Loucy (cell line): Measurements from ENCODE around the gene HECTD3.
A peak's percentile ranks its signal among the peaks of the same experiment; 100 is the strongest.

Experiments
- H2AFZ ChIP-seq: fragments of 200-600 bp; sonication (generic); 2 replicates; pipeline ENCODE4 v1.6.0; 2016; ENCODE audit warnings: antibody characterized with exemption, mild to moderate bottlenecking, low read length, moderate library complexity
- H3F3A ChIP-seq: fragments of 200-600 bp; 2 replicates; pipeline ENCODE4 v1.6.0; 2016; ENCODE audit warnings: antibody characterized with exemption, low read depth, mild to moderate bottlenecking
- H3K27me3 ChIP-seq: fragments of 200-600 bp; sonication (generic); 2 replicates; pipeline ENCODE4 v1.6.1; 2014; ENCODE audit warnings: low read length, mild to moderate bottlenecking; ENCODE audit not compliant: insufficient read depth, poor library complexity, severe bottlenecking
- H3K36me3 ChIP-seq: fragments of 200-600 bp; sonication (generic); 2 replicates; pipeline ENCODE4 v1.6.1; 2016; ENCODE audit warnings: low read length; ENCODE audit not compliant: insufficient read depth
- H3K4me1 ChIP-seq: fragments of 200-600 bp; sonication (generic); 2 replicates; pipeline ENCODE4 v1.5.1; 2014; ENCODE audit warnings: low read length, mild to moderate bottlenecking; ENCODE audit not compliant: insufficient read depth, poor library complexity, severe bottlenecking
- H3K4me2 ChIP-seq: fragments of 200-600 bp; sonication (generic); 2 replicates; pipeline ENCODE4 v1.6.0; 2014; ENCODE audit warnings: antibody characterized with exemption, low read length, low read depth, mild to moderate bottlenecking; ENCODE audit not compliant: poor library complexity, severe bottlenecking
- H3K4me3 ChIP-seq: fragments of 200-600 bp; sonication (generic); 2 replicates; pipeline ENCODE4 v1.5.1; 2014; ENCODE audit warnings: low read length, mild to moderate bottlenecking, mixed read lengths; ENCODE audit not compliant: poor library complexity, severe bottlenecking
- H3K79me2 ChIP-seq: fragments of 200-600 bp; sonication (generic); 2 replicates; pipeline ENCODE4 v1.6.1; 2014; ENCODE audit warnings: low read length; ENCODE audit not compliant: insufficient read depth
- H3K9ac ChIP-seq: fragments of 200-600 bp; sonication (generic); 2 replicates; pipeline ENCODE4 v1.6.0; 2014; ENCODE audit warnings: mild to moderate bottlenecking, low read depth, low read length, moderate library complexity; ENCODE audit not compliant: poor library complexity, severe bottlenecking
- H3K9me2 ChIP-seq: fragments of 200-600 bp; sonication (generic); replicated peaks from 2 replicates; pipeline ENCODE4 v1.6.1; 2016; ENCODE audit warnings: low read depth, low read length, mixed read lengths
- H3K9me3 ChIP-seq: fragments of 200-600 bp; sonication (generic); 2 replicates; pipeline ENCODE4 v1.6.1; 2014; ENCODE audit warnings: mild to moderate bottlenecking, antibody characterized with exemption, low read length, low read depth; ENCODE audit not compliant: insufficient read depth
- H4K20me1 ChIP-seq: fragments of 200-600 bp; sonication (generic); 2 replicates; pipeline ENCODE4 v1.6.0; 2014; ENCODE audit warnings: antibody characterized with exemption, low read length, mild to moderate bottlenecking; ENCODE audit not compliant: insufficient read depth, poor library complexity, severe bottlenecking
- EZH2phosphoT487 ChIP-seq: fragments of 200-600 bp; IDR thresholded peaks from 2 replicates; pipeline ENCODE4 v1.6.1; 2018; ENCODE audit warnings: antibody characterized with exemption, mild to moderate bottlenecking, moderate library complexity, borderline replicate concordance
- TF ChIP-seq, protein P1 (sequence below): fragments of 200-600 bp; sonication (generic); conservative IDR thresholded peaks from 2 replicates; pipeline ENCODE4 v1.5.1; 2014; ENCODE audit warnings: mild to moderate bottlenecking, antibody characterized with exemption, low read length

The HECTD3 gene

DNA sequence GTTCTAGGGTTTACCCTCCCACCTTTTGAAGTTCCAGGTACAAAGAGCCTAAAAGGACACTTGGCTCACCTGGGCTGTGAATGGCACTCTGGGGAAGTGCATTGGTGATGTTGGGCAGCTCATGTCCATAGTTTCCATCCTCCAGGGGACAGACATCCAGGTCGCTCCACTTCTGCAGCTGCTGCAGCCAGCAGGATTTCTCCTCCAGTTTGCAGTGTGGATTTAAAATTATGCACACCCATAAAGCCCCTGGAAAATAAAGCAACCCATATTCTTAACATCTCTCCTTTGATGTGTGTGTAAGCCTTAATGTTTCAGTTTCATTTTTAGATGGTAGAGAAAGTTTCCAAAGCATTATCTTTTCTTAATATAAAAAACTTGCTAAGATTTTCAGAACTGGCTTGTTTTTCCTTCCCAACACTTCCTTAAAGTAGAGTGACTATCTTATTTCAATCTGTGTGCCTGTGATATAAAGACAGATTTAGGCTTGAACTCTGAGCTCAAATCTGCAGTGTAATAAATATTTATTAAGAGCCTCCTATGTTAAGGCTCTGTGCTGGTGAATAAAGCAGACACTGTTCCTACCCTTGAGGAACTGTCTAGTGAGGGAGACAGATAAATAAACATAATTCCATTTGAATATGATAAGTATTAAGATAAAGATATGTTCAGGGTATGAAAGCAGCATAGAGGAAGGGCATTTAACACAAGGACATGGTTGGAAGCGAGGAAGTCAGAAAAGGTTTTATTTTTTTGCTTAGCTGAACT lies 40.1 kb upstream of the HECTD3 start:
- Histone ChIP-seq H3K36me3 (no peaks in the 10 kb centered on the region; the same call in 1 of the 2 replicates), H3K4me1 (no peaks in the 10 kb centered on the region), H3K4me2 (peak overlapping the region; percentile 47), H3K9me2 (no peaks in the 10 kb centered on the region), H3K27me3 (no peaks in the 10 kb centered on the region), H4K20me1 (no peaks in the 10 kb centered on the region), H3K9me3 (no peaks in the 10 kb centered on the region), H3K79me2 (no peaks in the 10 kb centered on the region), H3K4me3 (peak overlapping the region; percentile 50), H3F3A (no peaks in the 10 kb centered on the region), H3K9ac (peak overlapping the region; percentile 39), H2AFZ (peak overlapping the region; percentile 57; the same call in 1 of the 2 replicates)
- TF ChIP-seq, protein P1, sequence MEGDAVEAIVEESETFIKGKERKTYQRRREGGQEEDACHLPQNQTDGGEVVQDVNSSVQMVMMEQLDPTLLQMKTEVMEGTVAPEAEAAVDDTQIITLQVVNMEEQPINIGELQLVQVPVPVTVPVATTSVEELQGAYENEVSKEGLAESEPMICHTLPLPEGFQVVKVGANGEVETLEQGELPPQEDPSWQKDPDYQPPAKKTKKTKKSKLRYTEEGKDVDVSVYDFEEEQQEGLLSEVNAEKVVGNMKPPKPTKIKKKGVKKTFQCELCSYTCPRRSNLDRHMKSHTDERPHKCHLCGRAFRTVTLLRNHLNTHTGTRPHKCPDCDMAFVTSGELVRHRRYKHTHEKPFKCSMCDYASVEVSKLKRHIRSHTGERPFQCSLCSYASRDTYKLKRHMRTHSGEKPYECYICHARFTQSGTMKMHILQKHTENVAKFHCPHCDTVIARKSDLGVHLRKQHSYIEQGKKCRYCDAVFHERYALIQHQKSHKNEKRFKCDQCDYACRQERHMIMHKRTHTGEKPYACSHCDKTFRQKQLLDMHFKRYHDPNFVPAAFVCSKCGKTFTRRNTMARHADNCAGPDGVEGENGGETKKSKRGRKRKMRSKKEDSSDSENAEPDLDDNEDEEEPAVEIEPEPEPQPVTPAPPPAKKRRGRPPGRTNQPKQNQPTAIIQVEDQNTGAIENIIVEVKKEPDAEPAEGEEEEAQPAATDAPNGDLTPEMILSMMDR: no peak

DNA sequence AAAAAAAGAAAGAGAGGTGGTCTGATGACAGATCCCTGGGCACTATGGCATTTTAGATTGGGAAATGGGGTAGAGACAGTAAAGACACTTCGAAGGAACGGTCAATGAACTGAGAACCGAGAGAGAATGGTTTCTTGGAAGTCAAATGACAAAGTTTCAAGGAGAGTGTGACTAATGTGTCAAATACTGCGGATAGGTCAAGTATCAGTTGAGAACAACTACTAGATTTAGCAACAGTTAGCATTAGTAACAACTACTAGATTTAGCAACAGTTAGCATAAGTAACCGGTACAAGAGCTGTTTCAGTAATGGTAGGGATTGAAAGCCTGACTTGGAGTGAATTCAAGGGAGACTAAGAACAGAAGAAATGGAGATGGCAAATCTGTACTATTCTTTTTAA lies 35.9 kb upstream of the HECTD3 start:
- no peak overlapping the region for H3K4me2 ChIP-seq
- H3F3A ChIP-seq: no peaks in the 10 kb centered on the region
- no peaks in the 10 kb centered on the region for H3K9me2 ChIP-seq
- no peak overlapping the region for H3K9ac ChIP-seq
- H3K36me3 ChIP-seq: peaks cover 13% of the 10 kb centered on the region; the same call in 1 of the 2 replicates
- H3K79me2 ChIP-seq: no peaks in the 10 kb centered on the region
- H3K4me1 ChIP-seq: no peaks in the 10 kb centered on the region
- H2AFZ ChIP-seq: no peak overlapping the region
- TF ChIP-seq, protein P1: no peak
- no peak for TF ChIP-seq EZH2phosphoT487
- no peaks in the 10 kb centered on the region for H3K27me3 ChIP-seq
- H3K9me3 ChIP-seq: no peaks in the 10 kb centered on the region
- H3K4me3 ChIP-seq: no peak overlapping the region
- H4K20me1 ChIP-seq: no peaks in the 10 kb centered on the region

DNA sequence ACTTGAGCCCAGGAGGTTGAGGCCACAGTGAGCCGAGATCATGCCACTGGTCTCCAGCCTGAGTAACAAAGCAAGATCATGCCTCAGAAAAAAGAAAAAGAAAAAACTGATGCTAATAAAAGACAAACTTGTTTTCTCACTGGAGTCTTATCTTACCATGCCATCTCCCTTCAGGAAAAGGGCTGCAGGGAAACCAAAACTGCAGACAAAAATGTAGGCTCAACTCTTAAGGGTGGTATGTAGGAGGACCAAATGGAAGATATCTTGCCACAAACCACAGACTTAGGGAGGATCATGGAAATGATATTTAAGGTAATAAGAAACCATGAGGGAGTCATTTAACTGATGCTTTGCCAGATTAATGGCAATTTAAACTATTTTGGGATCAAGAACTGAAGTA lies 33.8 kb upstream of the HECTD3 start:
- no peak overlapping the region for H3K4me3 ChIP-seq
- H3K4me1 ChIP-seq: no peaks in the 10 kb centered on the region
- peaks cover 17% of the 10 kb centered on the region; the same call in 1 of the 2 replicates for H3K36me3 ChIP-seq
- TF ChIP-seq, protein P1: no peak
- TF ChIP-seq EZH2phosphoT487: no peak
- no peak overlapping the region for H2AFZ ChIP-seq
- H3K9ac ChIP-seq: no peak overlapping the region
- H3K9me3 ChIP-seq: no peaks in the 10 kb centered on the region
- no peak overlapping the region for H3K4me2 ChIP-seq
- H3K9me2 ChIP-seq: no peaks in the 10 kb centered on the region
- no peaks in the 10 kb centered on the region for H4K20me1 ChIP-seq
- no peaks in the 10 kb centered on the region for H3F3A ChIP-seq
- no peaks in the 10 kb centered on the region for H3K27me3 ChIP-seq
- no peaks in the 10 kb centered on the region for H3K79me2 ChIP-seq
